ENCODE data around the gene PWP2.
"Not testable (repeated sequence)": the region's sequence is repeated elsewhere in the genome, so short reads cannot be mapped to it uniquely, and the experiment has no call there.

- not testable (repeated sequence) for TF ChIP-seq CTCF, POLR2A, POLR2AphosphoS5 (IDR thresholded peaks at IDR 0.05)
Measured at GRCh38 chr21:44113702-44114371, 6.6 kb downstream of the PWP2 start.
